ENCODE measurements around the gene ARHGAP23.

DNA sequence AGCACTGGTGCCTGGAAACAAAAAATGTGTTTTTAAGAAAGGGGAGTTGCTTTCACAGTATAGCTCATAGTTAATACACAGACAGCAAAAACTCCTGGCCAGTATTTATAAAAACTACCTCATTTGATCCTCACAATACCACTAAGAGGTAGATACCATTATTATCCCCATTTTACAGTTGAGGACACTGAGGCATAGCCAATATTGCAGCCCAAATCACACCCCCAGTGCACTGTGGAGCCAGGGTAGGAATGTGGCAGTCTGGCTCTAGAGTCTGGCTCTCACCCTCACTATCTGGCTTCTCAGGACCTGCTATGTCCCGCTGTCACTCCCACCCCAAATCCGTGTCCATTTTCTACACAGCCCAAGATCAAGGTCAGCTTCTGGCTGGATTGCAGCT is 2.6 kb downstream of the ARHGAP23 start:
- no peak for TF ChIP-seq TAF1 (IDR thresholded peaks at IDR 0.05; ENCODE audit: borderline replicate concordance, insufficient read depth, low read length)
- no peak for TF ChIP-seq SIN3A (IDR thresholded peaks at IDR 0.05; ENCODE audit: borderline replicate concordance, insufficient read depth, low read length)
- TF ChIP-seq POLR2AphosphoS5 (IDR thresholded peaks at IDR 0.05; ENCODE audit: low read depth, low read length), result no peak
- no peak for TF ChIP-seq REST (IDR thresholded peaks at IDR 0.05; ENCODE audit: insufficient read depth in 1 of 2, low read depth in 2 of 2, low read length in 2 of 2)
